Measurements from ENCODE around the gene TANGO2. TPM values are rescaled to one million over a fixed set of nuclear protein-coding genes. Genes with fewer than 3 reads are reported as not detected.

The TANGO2 gene
- total and polyA plus RNA-seq, 7 donors, result 20.6 to 73.3 (median 34.9) TPM

- H3K4me1 ChIP-seq, result peaks cover 33% of the 10 kb centered on the region
- TF ChIP-seq CTCF (IDR thresholded peaks at IDR 0.05), result no peak
- H3K27me3 ChIP-seq (ENCODE audit: insufficient read depth in 3 of 3, low read length in 2 of 3), result no peaks in the 10 kb centered on the region
- H3K36me3 ChIP-seq (ENCODE audit: insufficient read depth in 1 of 2, low read depth in 1 of 2), result peaks cover 0 to 10% of the 10 kb centered on the region in 2 donors
- no peaks in the 10 kb centered on the region for H3K9me3 ChIP-seq
- H3K4me3 ChIP-seq, result no peak overlapping the region
- ATAC-seq, result no peak
- intact Hi-C loops (cut with DNase I), result no loop called here
- WGBS, 3 donors, result 57 to 60% (median 60%) methylated on average over 16 of the region's 16 CpGs
- peak overlapping the region; percentile 9 for H3K27ac ChIP-seq
- no peak for DNase-seq
Observed at GRCh38 chr22:20028855-20029549, 8.1 kb downstream of the TANGO2 start.

- 84 to 86% (median 86%) methylated on average over 9 of the region's 9 CpGs for WGBS, 3 donors
- Histone ChIP-seq H3K4me1 (peaks cover 33% of the 10 kb centered on the region), H3K27ac (no peak overlapping the region), H3K9me3 (no peaks in the 10 kb centered on the region), H3K27me3 (ENCODE audit: insufficient read depth in 3 of 3, low read length in 2 of 3) (no peaks in the 10 kb centered on the region), H3K4me3 (no peak overlapping the region), H3K36me3 (ENCODE audit: insufficient read depth in 1 of 2, low read depth in 1 of 2) (peaks cover 0 to 5% of the 10 kb centered on the region in 2 donors)
- ATAC-seq (peak in 1 of 4 donors; percentile 5), DNase-seq (no peak)
- intact Hi-C loops (cut with DNase I), result no loop called here
- no peak for TF ChIP-seq CTCF (IDR thresholded peaks at IDR 0.05)
Observed at GRCh38 chr22:20029550-20030225, 8.8 kb downstream of the TANGO2 start.

GRCh38 chr22:20031732-20032406, 11.0 kb downstream of the TANGO2 start:
- H3K4me3 ChIP-seq, result no peak overlapping the region
- intact Hi-C loops (cut with DNase I), result no loop called here
- DNase-seq (no peak), ATAC-seq (no peak)
- no peaks in the 10 kb centered on the region for H3K27me3 ChIP-seq (ENCODE audit: insufficient read depth in 3 of 3, low read length in 2 of 3)
- no peak overlapping the region for H3K27ac ChIP-seq
- no peaks in the 10 kb centered on the region for H3K9me3 ChIP-seq
- peaks cover 33% of the 10 kb centered on the region for H3K4me1 ChIP-seq
- 88% methylated on average over 16 of the region's 16 CpGs for WGBS, 3 donors
- TF ChIP-seq CTCF (IDR thresholded peaks at IDR 0.05), result no peak
- peaks cover 0 to 12% of the 10 kb centered on the region in 2 donors for H3K36me3 ChIP-seq (ENCODE audit: insufficient read depth in 1 of 2, low read depth in 1 of 2)

- Histone ChIP-seq H3K9me3 (no peaks in the 10 kb centered on the region), H3K27me3 (ENCODE audit: insufficient read depth in 3 of 3, low read length in 2 of 3) (no peaks in the 10 kb centered on the region), H3K4me1 (peaks cover 33% of the 10 kb centered on the region), H3K36me3 (ENCODE audit: insufficient read depth in 1 of 2, low read depth in 1 of 2) (peaks cover 0 to 18% of the 10 kb centered on the region in 2 donors), H3K27ac (peak overlapping the region; percentile 74), H3K4me3 (no peak overlapping the region)
- 85 to 89% (median 86%) methylated on average over 7 of the region's 7 CpGs for WGBS, 3 donors
- ATAC-seq, result peak in 1 of 4 donors; percentile 10
- intact Hi-C loops (cut with DNase I), result no loop called here
- no peak for DNase-seq
- TF ChIP-seq CTCF (IDR thresholded peaks at IDR 0.05), result no peak
Observed at GRCh38 chr22:20032407-20032991, 11.6 kb downstream of the TANGO2 start.
